Measurements from ENCODE around the gene EYA4. TPM values are rescaled to one million over a fixed set of nuclear protein-coding genes. Genes with fewer than 3 reads are reported as not detected.

Gene EYA4
- total and polyA plus RNA-seq, 4 experiments from 2014 or later, result not detected

- Histone ChIP-seq H3K27me3 (ENCODE audit: insufficient read depth, low read length) (no peaks in the 10 kb centered on the region), H3K27ac (ENCODE audit: low read depth, low read length) (no peak overlapping the region), H3K4me1 (ENCODE audit: insufficient read depth, low read length) (no peaks in the 10 kb centered on the region), H3K36me3 (ENCODE audit: insufficient read depth, low read length) (no peaks in the 10 kb centered on the region), H3K4me3 (ENCODE audit: low read length in 2 of 2) (no peak overlapping the region), H3K9me3 (ENCODE audit: control insufficient read depth in 1 of 2, low read length in 2 of 2) (no peaks in the 10 kb centered on the region)
- CTCF ChIA-PET (ENCODE audit: partially characterized antibody), result no interaction called here
- peaks cover 1% of the 10 kb centered on the region in 2 donors for H3K27me3 Mint-ChIP-seq
- peaks cover 0 to 9% (median 3%) of the 10 kb centered on the region in 8 donors for H3K9me3 Mint-ChIP-seq
- POLR2A ChIA-PET (ENCODE audit: partially characterized antibody), result no interaction called here
- intact Hi-C loops (cut with micrococcal nuclease), result no loop called here
- H3K27ac Mint-ChIP-seq, result no peak overlapping the region
- H3K36me3 Mint-ChIP-seq, result no peaks in the 10 kb centered on the region
- DNase-seq, result no peak
- no peak overlapping the region for H3K4me3 Mint-ChIP-seq
- H3K4me1 Mint-ChIP-seq, result no peaks in the 10 kb centered on the region
Measured at GRCh38 chr6:133230052-133230451, 11.1 kb upstream of the EYA4 start.

- H3K9me3 ChIP-seq (ENCODE audit: control insufficient read depth in 1 of 2, low read length in 2 of 2), result no peaks in the 10 kb centered on the region
- H3K27me3 ChIP-seq (ENCODE audit: insufficient read depth, low read length), result no peaks in the 10 kb centered on the region
- no peaks in the 10 kb centered on the region for H3K36me3 Mint-ChIP-seq
- POLR2A ChIA-PET (ENCODE audit: partially characterized antibody), result no interaction called here
- H3K27ac ChIP-seq (ENCODE audit: low read depth, low read length), result no peak overlapping the region
- peaks cover 0 to 10% (median 2%) of the 10 kb centered on the region in 8 donors for H3K9me3 Mint-ChIP-seq
- H3K36me3 ChIP-seq (ENCODE audit: insufficient read depth, low read length), result no peaks in the 10 kb centered on the region
- peaks cover 0 to under 1% (median under 1%) of the 10 kb centered on the region in 4 donors for H3K4me1 Mint-ChIP-seq
- H3K27me3 Mint-ChIP-seq, result peaks cover 5 to 6% of the 10 kb centered on the region in 2 donors
- no peak overlapping the region for H3K4me3 Mint-ChIP-seq
- CTCF ChIA-PET (ENCODE audit: partially characterized antibody), result no interaction called here
- H3K4me1 ChIP-seq (ENCODE audit: insufficient read depth, low read length), result no peaks in the 10 kb centered on the region
- intact Hi-C loops (cut with micrococcal nuclease), result no loop called here
- H3K27ac Mint-ChIP-seq, result no peak overlapping the region
- no peak overlapping the region for H3K4me3 ChIP-seq (ENCODE audit: low read length in 2 of 2)
- no peak for DNase-seq
Measured at GRCh38 chr6:133235221-133235620, 5.9 kb upstream of the EYA4 start.

- no peaks in the 10 kb centered on the region for H3K9me3 ChIP-seq (ENCODE audit: control insufficient read depth in 1 of 2, low read length in 2 of 2)
- no peaks in the 10 kb centered on the region for H3K36me3 ChIP-seq (ENCODE audit: insufficient read depth, low read length)
- no peaks in the 10 kb centered on the region for H3K4me1 ChIP-seq (ENCODE audit: insufficient read depth, low read length)
- no peak overlapping the region for H3K27ac ChIP-seq (ENCODE audit: low read depth, low read length)
- no peaks in the 10 kb centered on the region for H3K36me3 Mint-ChIP-seq
- intact Hi-C loops (cut with micrococcal nuclease), result no loop called here
- ChIA-PET POLR2A (ENCODE audit: partially characterized antibody) (no interaction called here), CTCF (ENCODE audit: partially characterized antibody) (no interaction called here)
- no peak overlapping the region for H3K4me3 ChIP-seq (ENCODE audit: low read length in 2 of 2)
- H3K9me3 Mint-ChIP-seq, result peaks cover 0 to 10% (median 1%) of the 10 kb centered on the region in 8 donors
- H3K27ac Mint-ChIP-seq, result no peak overlapping the region
- H3K4me3 Mint-ChIP-seq, result no peak overlapping the region
- H3K4me1 Mint-ChIP-seq, result peaks cover 0 to 9% (median 3%) of the 10 kb centered on the region in 4 donors
- DNase-seq, result no peak
- peaks cover 9 to 17% of the 10 kb centered on the region in 2 donors for H3K27me3 Mint-ChIP-seq
- H3K27me3 ChIP-seq (ENCODE audit: insufficient read depth, low read length), result peaks cover 1% of the 10 kb centered on the region
Measured at GRCh38 chr6:133236932-133237331, 4.2 kb upstream of the EYA4 start.

GRCh38 chr6:133240511-133241085 lies 559 bp upstream of the EYA4 start:
- Mint-ChIP-seq H3K4me1 (peaks cover 4 to 22% (median 10%) of the 10 kb centered on the region in 4 donors), H3K9me3 (peaks cover 0 to 4% (median 0%) of the 10 kb centered on the region in 8 donors), H3K36me3 (no peaks in the 10 kb centered on the region), H3K4me3 (peak overlapping the region in 3 of 8 donors; percentile 55 to 61 (median 56)), H3K27me3 (peaks cover 25 to 33% of the 10 kb centered on the region in 2 donors), H3K27ac (no peak overlapping the region)
- Histone ChIP-seq H3K36me3 (ENCODE audit: insufficient read depth, low read length) (no peaks in the 10 kb centered on the region), H3K4me1 (ENCODE audit: insufficient read depth, low read length) (no peaks in the 10 kb centered on the region), H3K27ac (ENCODE audit: low read depth, low read length) (no peak overlapping the region), H3K9me3 (ENCODE audit: control insufficient read depth in 1 of 2, low read length in 2 of 2) (no peaks in the 10 kb centered on the region), H3K27me3 (ENCODE audit: insufficient read depth, low read length) (peaks cover 12% of the 10 kb centered on the region), H3K4me3 (ENCODE audit: low read length in 2 of 2) (no peak overlapping the region)
- ChIA-PET CTCF (ENCODE audit: partially characterized antibody) (no interaction called here), POLR2A (ENCODE audit: partially characterized antibody) (no interaction called here)
- no peak for DNase-seq
- intact Hi-C loops (cut with micrococcal nuclease), result no loop called here

- DNase-seq, result no peak
- Histone ChIP-seq H3K9me3 (ENCODE audit: control insufficient read depth in 1 of 2, low read length in 2 of 2) (no peaks in the 10 kb centered on the region), H3K36me3 (ENCODE audit: insufficient read depth, low read length) (no peaks in the 10 kb centered on the region), H3K27ac (ENCODE audit: low read depth, low read length) (no peak overlapping the region), H3K27me3 (ENCODE audit: insufficient read depth, low read length) (peaks cover 12% of the 10 kb centered on the region), H3K4me1 (ENCODE audit: insufficient read depth, low read length) (no peaks in the 10 kb centered on the region), H3K4me3 (ENCODE audit: low read length in 2 of 2) (no peak overlapping the region)
- Mint-ChIP-seq H3K9me3 (peaks cover 0 to 4% (median 0%) of the 10 kb centered on the region in 8 donors), H3K4me1 (peaks cover 4 to 22% (median 10%) of the 10 kb centered on the region in 4 donors), H3K27me3 (peaks cover 25 to 31% of the 10 kb centered on the region in 2 donors), H3K36me3 (no peaks in the 10 kb centered on the region), H3K4me3 (peak overlapping the region in 5 of 8 donors; percentile 4 to 41 (median 20)), H3K27ac (no peak overlapping the region)
- ChIA-PET CTCF (ENCODE audit: partially characterized antibody) (no interaction called here), POLR2A (ENCODE audit: partially characterized antibody) (no interaction called here)
- intact Hi-C loops (cut with micrococcal nuclease), result no loop called here
Measured at GRCh38 chr6:133241901-133242636, 912 bp downstream of the EYA4 start.

- Histone ChIP-seq H3K27ac (ENCODE audit: low read depth, low read length) (no peak overlapping the region), H3K36me3 (ENCODE audit: insufficient read depth, low read length) (no peaks in the 10 kb centered on the region), H3K4me3 (ENCODE audit: low read length in 2 of 2) (no peak overlapping the region), H3K9me3 (ENCODE audit: control insufficient read depth in 1 of 2, low read length in 2 of 2) (no peaks in the 10 kb centered on the region), H3K4me1 (ENCODE audit: insufficient read depth, low read length) (no peaks in the 10 kb centered on the region), H3K27me3 (ENCODE audit: insufficient read depth, low read length) (peaks cover 12% of the 10 kb centered on the region)
- Mint-ChIP-seq H3K4me1 (peaks cover 4 to 22% (median 10%) of the 10 kb centered on the region in 4 donors), H3K4me3 (peak overlapping the region in 3 of 8 donors; percentile 20 to 56 (median 54)), H3K27me3 (peaks cover 25 to 36% of the 10 kb centered on the region in 2 donors), H3K36me3 (no peaks in the 10 kb centered on the region), H3K9me3 (peaks cover 0 to 4% (median 0%) of the 10 kb centered on the region in 8 donors), H3K27ac (peak overlapping the region in 1 of 7 donors; percentile 73)
- no peak for DNase-seq
- POLR2A ChIA-PET (ENCODE audit: partially characterized antibody), result no interaction called here
- CTCF ChIA-PET (ENCODE audit: partially characterized antibody), result no interaction called here
- intact Hi-C loops (cut with micrococcal nuclease), result no loop called here
Measured at GRCh38 chr6:133242637-133243585, 1.8 kb downstream of the EYA4 start.
